Measurements from ENCODE around the gene NPLOC4.

DNA sequence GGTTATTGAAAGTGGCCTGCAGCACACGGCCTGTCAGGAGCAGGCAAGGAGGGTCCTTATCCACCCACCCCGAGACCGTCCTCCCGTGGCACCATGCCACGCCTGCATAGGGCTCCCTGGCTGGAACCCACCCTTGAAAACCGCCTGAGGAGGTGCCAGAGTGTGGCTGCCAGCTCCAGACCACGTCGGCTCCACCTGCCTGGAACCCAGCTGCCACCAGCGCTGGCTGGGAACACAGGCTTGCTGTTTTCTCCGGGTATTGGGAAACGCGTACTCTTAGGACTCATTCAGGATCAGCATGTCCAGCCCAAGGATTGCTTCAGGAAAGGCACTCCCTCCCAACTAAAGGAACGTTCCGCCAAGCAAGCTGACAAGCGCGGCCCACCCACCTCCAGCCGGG, 40.0 kb upstream of the NPLOC4 start:
- TF ChIP-seq POLR2A (IDR thresholded peaks at IDR 0.05): no peak
- TF ChIP-seq, protein P1, sequence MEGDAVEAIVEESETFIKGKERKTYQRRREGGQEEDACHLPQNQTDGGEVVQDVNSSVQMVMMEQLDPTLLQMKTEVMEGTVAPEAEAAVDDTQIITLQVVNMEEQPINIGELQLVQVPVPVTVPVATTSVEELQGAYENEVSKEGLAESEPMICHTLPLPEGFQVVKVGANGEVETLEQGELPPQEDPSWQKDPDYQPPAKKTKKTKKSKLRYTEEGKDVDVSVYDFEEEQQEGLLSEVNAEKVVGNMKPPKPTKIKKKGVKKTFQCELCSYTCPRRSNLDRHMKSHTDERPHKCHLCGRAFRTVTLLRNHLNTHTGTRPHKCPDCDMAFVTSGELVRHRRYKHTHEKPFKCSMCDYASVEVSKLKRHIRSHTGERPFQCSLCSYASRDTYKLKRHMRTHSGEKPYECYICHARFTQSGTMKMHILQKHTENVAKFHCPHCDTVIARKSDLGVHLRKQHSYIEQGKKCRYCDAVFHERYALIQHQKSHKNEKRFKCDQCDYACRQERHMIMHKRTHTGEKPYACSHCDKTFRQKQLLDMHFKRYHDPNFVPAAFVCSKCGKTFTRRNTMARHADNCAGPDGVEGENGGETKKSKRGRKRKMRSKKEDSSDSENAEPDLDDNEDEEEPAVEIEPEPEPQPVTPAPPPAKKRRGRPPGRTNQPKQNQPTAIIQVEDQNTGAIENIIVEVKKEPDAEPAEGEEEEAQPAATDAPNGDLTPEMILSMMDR (IDR thresholded peaks at IDR 0.05): no peak

Data from body of pancreas (tissue), 4 donors.